Ovary (tissue), 9 donors: ENCODE results near the gene HECW1. TPM values are rescaled to one million over a fixed set of nuclear protein-coding genes. Genes with fewer than 3 reads are reported as not detected.

Experiments used
- DNase-seq, 5 donors: peaks; one replicate each; pipeline ENCODE4 v3.0.0-alpha.2; 2019 to 2020
- H3K27ac ChIP-seq, 2 donors: fragments of 200-600 bp; one replicate each; pipeline versions ENCODE4 v1.5.1 to v1.8.0; 2019 to 2022
- H3K27me3 ChIP-seq: fragments of 200-600 bp; one replicate; pipeline ENCODE4 v1.8.0; 2022
- H3K36me3 ChIP-seq: fragments of 200-600 bp; sonication (generic); one replicate; pipeline ENCODE4 v1.5.1; 2019
- H3K4me1 ChIP-seq: one replicate; pipeline ENCODE4 v1.8.1; 2013; ENCODE audit warnings: mild to moderate bottlenecking, moderate library complexity; ENCODE audit not compliant: insufficient read depth
- H3K4me3 ChIP-seq: fragments of 200-600 bp; sonication (generic); one replicate; pipeline ENCODE4 v1.5.1; 2017
- H3K9me3 ChIP-seq, 2 donors: fragments of 200-600 bp in 1 of 2; sonication (generic) in 1 of 2; one replicate each; pipeline versions ENCODE4 v1.5.1 to v1.8.1; 2013 to 2019; ENCODE audit warnings: mild to moderate bottlenecking in 1 of 2, moderate library complexity in 1 of 2
- CTCF ChIP-seq, 3 donors: fragments of 450-650 bp in 2 of 3; fragments of 200-600 bp in 1 of 3; IDR thresholded peaks; one replicate each; pipeline versions ENCODE4 v1.5.1 to v1.8.0; 2016 to 2022; ENCODE audit warnings: antibody characterized with exemption in 3 of 3, mild to moderate bottlenecking in 1 of 3
- EP300 ChIP-seq: sonication (generic); formaldehyde crosslinking; IDR thresholded peaks from one replicate; pipeline ENCODE4 v1.6.1; 2017; ENCODE audit warnings: antibody characterized with exemption
- POLR2A ChIP-seq: fragments of 450-650 bp; IDR thresholded peaks from one replicate; pipeline ENCODE4 v1.6.1; 2017; ENCODE audit warnings: antibody characterized with exemption, mild to moderate bottlenecking, moderate library complexity
- WGBS, 3 donors: extraction: QIAGEN DNeasy Blood & Tissue Kit in 1 of 3; methylation state at CpG; one replicate each; pipeline versions ENCODE4 v1.1.5 to v1.1.7; 2013 to 2017; 5-methylcytosine and 5-hydroxymethylcytosine counted together
- intact Hi-C, 4 donors: fragments of 100-400 bp; cut with DNase I; formaldehyde crosslinking; loops; one replicate each; pipeline versions ENCODE4 v1.11.0 to v1.15.1; 2022 to 2023
- polyA plus RNA-seq, 2 donors: library from polyadenylated mRNA; stranded (reverse); fragments of 200-250 nt in 1 of 2; fragments of 350-450 nt in 1 of 2; fragmentation: Illumina TruSeq in 1 of 2; extraction: RNeasy Lipid Tissue Mini Kit (QIAGEN cat#74804) in 1 of 2; gene quantifications; one replicate each; pipeline ENCODE4 v1.2.3, GENCODE V29; 2013 to 2014
- total RNA-seq, 7 donors: library from RNA; depleted of rRNA in 2 of 7; stranded (reverse); fragments of >200 nt in 2 of 7; fragmentation: NEBNext Ultra II Directional in 3 of 7; extraction: Animal tissue kit (Norgen Biotek cat#: 25700) in 3 of 7; gene quantifications; one replicate each; pipeline versions ENCODE4 v1.1.0 to v1.2.4, GENCODE V29; 2016 to 2023
- donor health status: DM: no; HTN: no; CAD: no; lungs with moderate emphysema.
- donor health status: DM: no; HTN: no; CAD: no.
- donor health status: Bipolar disorder and iron deficiency.
- donor health status: DM: yes; HTN: yes; CAD: no.
- donor health status: DM: no; HTN: no; CAD: no.
- donor health status: DM: yes; HTN: yes; CAD: no.

HECW1 gene
- total and polyA plus RNA-seq, 9 donors: 0.31 to 6.4 (median 1.8) TPM; not detected in 1

GRCh38 chr7:43458330-43459018, 346.0 kb downstream of the HECW1 start:
- intact Hi-C loops: no loop called here
- 52 to 63% (median 54%) methylated on average over 4 of the region's 4 CpGs for WGBS, 3 donors
- Histone ChIP-seq H3K36me3 (no peaks in the 10 kb centered on the region), H3K4me3 (no peak overlapping the region), H3K9me3 (no peaks in the 10 kb centered on the region), H3K4me1 (peaks cover 4% of the 10 kb centered on the region), H3K27me3 (no peaks in the 10 kb centered on the region), H3K27ac (no peak overlapping the region)
- TF ChIP-seq CTCF (IDR thresholded peaks at IDR 0.05) (no peak), EP300 (no peak), POLR2A (no peak)
- no peak for DNase-seq

GRCh38 chr7:43459019-43459337, 346.5 kb downstream of the HECW1 start:
- intact Hi-C loops: no loop called here
- peaks cover 4% of the 10 kb centered on the region for H3K4me1 ChIP-seq
- WGBS, 3 donors: 45 to 68% (median 50%) methylated on average over 4 of the region's 4 CpGs
- no peak overlapping the region for H3K4me3 ChIP-seq
- H3K36me3 ChIP-seq: no peaks in the 10 kb centered on the region
- DNase-seq: no peak
- no peaks in the 10 kb centered on the region for H3K9me3 ChIP-seq
- H3K27ac ChIP-seq: no peak overlapping the region
- TF ChIP-seq CTCF (IDR thresholded peaks at IDR 0.05) (no peak), EP300 (no peak), POLR2A (no peak)
- no peaks in the 10 kb centered on the region for H3K27me3 ChIP-seq

- Histone ChIP-seq H3K4me3 (no peak overlapping the region), H3K27ac (no peak overlapping the region), H3K27me3 (no peaks in the 10 kb centered on the region), H3K36me3 (no peaks in the 10 kb centered on the region), H3K4me1 (peaks cover 4% of the 10 kb centered on the region), H3K9me3 (no peaks in the 10 kb centered on the region)
- intact Hi-C loops: no loop called here
- TF ChIP-seq POLR2A: no peak
- no peak for TF ChIP-seq EP300
- TF ChIP-seq CTCF (IDR thresholded peaks at IDR 0.05): no peak
- DNase-seq: no peak
- WGBS, 3 donors: 82 to 85% (median 84%) methylated on average over 8 of the region's 8 CpGs
Measured at GRCh38 chr7:43460733-43461348, 348.4 kb downstream of the HECW1 start.

- 29 to 34% (median 31%) methylated on average over 5 of the region's 5 CpGs for WGBS, 3 donors
- H3K9me3 ChIP-seq: no peaks in the 10 kb centered on the region
- no peak overlapping the region for H3K4me3 ChIP-seq
- TF ChIP-seq CTCF (IDR thresholded peaks at IDR 0.05) (no peak), POLR2A (no peak), EP300 (no peak)
- intact Hi-C loops: no loop called here
- peaks cover 4% of the 10 kb centered on the region for H3K4me1 ChIP-seq
- H3K27ac ChIP-seq: no peak overlapping the region
- no peaks in the 10 kb centered on the region for H3K27me3 ChIP-seq
- no peak for DNase-seq
- no peaks in the 10 kb centered on the region for H3K36me3 ChIP-seq
Measured at GRCh38 chr7:43461349-43462024, 349.0 kb downstream of the HECW1 start.
